GM18502 (cell line): ENCODE measurements around the gene GALT.

Source experiments
- ATAC-seq: cut with Tn5 transposase; IDR thresholded peaks from one replicate; pipeline ENCODE4 v1.9.1; 2021; ENCODE audit warnings: mild to moderate bottlenecking; ENCODE audit not compliant: unreplicated experiment, poor library complexity

GALT gene

DNA sequence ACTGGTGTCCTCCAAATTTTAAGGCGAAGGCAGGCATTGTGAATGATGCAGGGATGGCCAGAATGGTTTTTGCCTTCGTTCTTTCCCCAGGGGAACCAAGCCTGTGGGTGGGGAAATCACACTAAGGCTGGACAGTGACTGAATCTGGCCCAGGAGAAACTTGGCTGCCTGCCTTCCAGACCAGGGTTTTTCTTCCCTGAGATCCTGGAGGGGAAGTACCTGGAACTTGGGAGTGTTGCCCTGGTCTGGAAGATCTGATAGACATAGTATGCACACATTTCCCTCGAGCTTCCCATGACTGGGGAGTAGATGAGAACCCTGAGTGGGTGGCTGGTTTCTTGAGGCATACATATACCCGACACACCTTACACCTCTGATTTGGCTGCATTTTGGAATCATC, 4.8 kb downstream of the GALT start:
- ATAC-seq, result no peak

DNA sequence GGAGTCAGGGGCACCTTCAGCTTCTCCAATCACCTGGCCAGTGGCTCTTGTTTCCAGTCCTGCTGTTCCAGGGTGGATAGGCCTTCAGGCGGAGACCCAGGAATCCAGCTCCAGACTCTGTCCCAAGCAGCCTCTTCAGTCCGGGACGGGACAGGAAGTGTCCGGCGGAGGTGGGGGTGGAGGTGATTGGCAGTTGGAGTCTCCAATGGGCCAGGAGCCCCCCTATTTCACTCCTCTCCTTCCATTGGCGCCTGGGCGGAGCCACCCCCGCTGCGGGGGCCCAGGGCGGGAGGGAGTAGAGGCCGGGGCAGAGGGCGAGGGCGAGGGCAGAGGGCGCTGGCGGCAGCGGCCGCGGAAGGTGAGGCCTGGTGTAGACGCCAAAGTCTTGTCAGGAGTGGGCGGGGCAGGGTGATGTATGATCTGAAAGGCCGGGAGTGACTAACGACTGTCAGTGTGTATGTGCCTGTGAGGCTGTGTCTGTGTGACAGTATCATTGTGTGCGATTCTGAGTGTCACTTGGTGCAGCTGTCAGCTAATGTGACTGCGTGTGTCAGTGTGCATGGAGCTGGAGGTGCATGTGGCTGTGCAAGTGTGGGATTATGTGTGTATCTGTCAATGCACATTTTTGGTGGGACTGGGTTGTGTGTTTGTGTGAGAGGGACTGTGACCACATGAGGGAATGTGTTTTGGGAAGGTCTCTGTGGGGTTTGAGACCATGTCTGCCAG, 5.6 kb downstream of the GALT start, which contains the start of gene IL11RA:
TSS of gene IL11RA (plus strand) at position 310 of the 726 bp plus-strand sequence. CDS start 3,033 bp downstream, outside the sequence.
- ATAC-seq, result no peak

DNA sequence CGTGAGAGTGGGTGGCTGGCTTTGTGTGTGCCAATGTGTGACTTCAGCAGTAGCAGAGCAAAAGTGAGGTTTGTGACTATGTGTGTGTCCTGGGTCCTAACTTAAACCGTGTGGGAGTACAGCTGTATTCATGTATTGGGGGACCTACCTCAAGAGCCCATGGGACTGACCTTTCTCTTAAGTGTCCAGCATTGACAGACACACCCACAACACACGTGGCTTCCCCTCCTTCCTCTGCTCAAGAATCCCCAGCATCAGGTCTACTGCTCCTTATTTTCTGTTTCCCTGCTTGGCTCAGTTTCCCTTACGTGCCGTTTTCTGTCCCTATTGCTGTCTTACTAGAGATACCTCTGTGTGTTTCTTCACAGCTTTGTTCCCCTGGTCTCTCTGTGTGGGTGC, 6.1 kb downstream of the GALT start:
- ATAC-seq, result no peak

DNA sequence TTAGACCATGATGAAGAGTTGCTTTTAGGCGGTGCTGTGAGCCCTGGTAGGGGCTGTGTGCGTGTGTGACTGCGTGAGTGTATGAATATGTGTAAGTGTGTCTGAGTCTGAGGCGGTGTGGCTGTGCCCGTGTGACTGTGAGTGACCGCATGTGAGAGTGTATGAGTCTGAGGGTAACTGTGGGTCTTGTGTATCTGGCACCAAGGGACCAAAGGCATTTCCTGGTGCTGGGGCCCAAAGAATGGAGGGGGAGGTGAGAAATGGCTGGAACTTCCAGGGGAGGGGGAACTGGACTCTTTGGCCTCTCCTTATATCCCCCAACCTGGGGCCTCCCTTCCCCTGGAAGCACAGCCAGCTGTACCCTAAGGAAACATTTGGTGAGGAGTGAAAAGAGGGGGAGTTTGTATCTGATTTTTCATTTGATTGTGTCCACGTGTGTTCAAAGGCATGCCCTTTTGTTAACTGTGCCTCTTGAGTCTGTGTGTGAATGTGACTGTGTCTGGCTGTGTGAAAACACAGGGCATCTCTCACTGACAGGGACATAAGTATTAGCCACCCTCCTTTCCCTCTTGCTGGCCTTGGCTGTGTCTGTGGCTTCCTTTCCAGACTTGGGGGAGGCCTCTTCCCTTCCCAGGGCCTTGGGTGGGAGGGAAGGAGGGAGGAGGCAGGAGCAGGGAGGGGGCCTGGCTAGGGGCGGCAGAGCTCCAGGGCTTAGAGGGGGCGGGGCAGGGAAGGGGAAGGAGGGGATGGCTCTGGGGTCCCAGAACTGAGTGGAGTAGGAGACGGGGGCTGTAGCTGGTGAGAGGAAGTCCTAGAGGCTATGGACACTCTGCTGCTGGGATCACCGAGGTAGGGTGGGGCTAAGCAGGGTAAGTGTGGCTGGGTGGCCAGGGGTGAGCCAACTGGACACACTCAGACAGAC, 6.9 kb downstream of the GALT start:
- ATAC-seq, result no peak

DNA sequence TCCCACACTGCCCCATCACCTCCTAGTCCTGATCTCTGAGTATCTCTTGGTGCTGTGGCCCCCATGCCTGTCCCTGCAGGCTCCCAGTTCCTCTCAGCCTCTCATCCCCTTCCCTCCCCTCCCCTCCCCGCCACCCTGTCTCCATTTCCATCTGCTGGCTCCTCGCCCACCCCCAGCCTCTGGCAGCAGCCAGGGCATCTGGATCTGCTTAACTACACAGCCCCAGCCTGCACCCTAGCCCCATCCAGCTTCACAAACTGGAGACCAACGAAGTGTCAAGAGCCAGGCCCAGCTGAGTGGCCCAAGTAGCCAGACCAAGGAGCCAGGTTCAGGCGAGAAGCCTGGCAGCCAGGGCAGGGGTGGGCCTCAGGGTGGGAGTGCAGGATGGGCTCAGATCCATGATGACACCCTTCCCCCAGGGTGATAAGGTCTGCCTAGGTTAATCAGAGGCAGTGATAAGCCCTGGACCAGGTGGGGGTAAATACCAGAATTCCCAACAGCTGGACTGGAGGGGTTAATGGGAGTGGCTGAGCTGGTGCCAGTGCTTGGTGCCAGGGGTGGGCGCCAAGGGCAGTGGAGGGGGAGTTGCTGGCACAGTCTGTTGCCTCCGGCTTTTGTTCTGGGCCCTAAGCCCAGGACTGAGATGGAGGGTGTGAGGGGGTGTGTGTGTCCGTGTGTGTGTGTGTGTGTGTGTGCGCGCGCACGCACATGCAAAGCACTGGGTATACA, 8.0 kb downstream of the GALT start:
- no peak for ATAC-seq

DNA sequence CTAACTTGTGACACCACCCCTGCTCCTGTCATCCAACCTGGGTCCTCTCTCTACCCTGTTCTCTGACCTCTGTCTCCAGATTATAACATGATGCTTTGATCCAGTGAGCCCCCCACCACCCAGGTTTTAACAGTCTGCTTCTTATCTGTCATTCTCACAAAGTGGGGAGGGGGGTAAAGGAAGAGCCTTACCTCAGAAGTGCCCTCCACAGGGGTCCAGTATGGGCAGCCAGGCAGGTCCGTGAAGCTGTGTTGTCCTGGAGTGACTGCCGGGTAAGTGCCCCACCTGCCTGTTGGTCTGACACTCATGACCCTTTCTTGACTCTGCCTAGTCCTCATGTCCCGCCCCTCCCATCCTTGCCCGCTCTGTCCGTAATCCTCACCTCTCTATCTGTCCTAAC, 8.9 kb downstream of the GALT start:
- no peak for ATAC-seq

DNA sequence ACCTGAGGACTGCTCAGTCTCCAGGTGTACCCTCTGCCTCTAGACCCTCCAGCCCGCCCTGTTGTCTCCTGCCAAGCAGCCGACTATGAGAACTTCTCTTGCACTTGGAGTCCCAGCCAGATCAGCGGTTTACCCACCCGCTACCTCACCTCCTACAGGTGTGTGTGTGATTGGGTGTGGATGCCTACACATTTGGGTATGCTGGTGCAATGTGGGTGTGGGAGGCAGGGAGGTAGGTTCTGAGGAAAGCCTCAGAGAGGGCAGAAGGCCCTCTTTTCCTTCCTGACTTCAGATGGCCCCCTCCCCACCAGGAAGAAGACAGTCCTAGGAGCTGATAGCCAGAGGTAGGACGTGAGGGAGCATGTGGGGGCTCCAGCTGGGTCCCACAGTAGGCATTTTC, 10.5 kb downstream of the GALT start:
- ATAC-seq, result no peak

DNA sequence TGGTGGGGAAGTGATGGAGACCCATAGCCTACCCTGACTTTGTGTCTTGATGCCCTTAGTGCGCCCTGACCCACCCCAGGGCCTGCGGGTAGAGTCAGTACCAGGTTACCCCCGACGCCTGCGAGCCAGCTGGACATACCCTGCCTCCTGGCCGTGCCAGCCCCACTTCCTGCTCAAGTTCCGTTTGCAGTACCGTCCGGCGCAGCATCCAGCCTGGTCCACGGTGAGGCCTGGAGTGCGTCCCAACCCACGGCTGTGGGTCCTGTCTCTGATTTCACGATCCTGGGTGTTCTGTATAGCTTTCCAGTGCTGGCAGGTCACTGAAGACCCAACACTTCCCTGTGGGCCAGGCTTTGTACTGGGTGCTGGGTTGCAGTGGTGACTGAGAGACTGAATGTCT, 12.0 kb downstream of the GALT start:
- no peak for ATAC-seq

DNA sequence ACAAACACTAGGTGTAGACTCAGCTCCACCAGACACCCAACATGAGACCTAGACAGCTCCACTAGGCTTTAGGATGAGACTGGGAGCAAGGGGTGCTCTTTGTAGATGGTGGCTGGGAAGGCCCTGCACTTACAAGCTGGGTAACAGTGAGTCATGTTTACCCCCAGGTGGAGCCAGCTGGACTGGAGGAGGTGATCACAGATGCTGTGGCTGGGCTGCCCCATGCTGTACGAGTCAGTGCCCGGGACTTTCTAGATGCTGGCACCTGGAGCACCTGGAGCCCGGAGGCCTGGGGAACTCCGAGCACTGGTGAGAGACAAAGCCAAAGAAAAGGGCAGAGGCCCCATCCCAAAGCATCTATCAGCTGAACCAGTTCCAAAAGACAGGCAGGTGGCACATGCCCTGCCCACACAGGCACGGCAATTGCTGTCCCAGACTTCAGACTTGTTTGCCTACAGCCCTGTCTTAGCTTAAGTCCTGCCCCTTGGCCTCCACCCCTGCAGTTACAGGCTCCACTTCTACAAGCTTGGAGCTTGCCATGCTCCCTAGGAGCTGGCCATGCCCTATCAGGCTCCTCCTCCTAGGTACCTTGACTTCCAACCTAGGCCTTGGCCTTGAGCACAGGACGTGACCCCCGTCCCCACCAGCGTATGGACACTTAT, 13.2 kb downstream of the GALT start:
- ATAC-seq, result no peak

DNA sequence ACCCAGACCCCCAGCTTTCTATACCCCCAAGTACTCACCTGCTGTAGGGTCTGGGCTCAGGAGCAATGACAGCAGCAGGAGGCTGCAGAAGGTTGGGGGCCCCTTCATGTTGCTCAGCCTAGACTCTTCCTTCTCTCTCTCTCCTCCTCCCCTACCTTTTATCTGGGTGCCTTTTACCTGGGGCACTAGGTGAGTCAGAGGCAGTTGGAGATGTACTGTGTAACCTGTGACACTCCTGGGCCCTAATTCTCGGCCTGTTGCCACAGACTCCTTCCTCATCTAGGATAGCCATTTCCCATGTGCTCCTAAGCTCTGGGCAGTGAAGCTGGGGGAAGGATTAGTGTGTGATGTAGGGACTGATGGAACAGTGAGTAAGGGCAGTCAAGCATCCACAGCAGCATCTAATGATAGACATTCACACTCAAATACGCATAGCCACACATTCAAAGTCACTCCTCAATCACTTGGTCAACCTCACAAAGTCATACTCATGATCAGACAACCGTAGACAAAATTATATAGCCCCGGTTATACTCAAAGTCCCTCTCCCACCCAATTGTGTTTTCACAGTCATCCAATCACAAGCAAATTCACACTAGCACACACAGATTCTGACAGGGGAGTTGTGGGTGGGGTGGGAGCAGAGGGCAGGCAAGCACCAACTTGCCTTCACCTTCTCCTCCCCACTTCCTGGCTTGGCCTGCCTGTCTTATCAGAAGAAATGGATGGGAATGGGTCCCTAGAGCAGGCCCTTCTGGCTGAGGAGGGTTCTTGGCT, 16.2 kb downstream of the GALT start, which contains the start of gene CCL27:
TSS of gene CCL27 (minus strand) at position 132 of the 777 bp plus-strand sequence. CDS start at position 108, 24 bp downstream.
- no peak for ATAC-seq

DNA sequence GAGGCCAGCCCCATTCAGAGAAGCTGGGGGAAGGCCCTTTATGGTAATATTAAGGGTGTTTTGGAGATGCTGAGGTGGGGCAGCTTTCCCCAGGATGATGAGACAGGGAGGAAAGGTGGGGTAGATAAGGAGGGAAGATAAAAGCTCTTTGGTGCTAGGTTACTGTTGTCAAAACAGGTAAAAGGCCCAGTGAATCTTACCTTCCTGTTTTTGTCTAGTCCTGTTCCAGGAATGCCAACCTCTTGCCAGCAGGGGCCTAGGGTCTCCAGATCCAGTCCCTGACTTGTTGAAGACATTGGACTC, 16.8 kb downstream of the GALT start:
- no peak for ATAC-seq

DNA sequence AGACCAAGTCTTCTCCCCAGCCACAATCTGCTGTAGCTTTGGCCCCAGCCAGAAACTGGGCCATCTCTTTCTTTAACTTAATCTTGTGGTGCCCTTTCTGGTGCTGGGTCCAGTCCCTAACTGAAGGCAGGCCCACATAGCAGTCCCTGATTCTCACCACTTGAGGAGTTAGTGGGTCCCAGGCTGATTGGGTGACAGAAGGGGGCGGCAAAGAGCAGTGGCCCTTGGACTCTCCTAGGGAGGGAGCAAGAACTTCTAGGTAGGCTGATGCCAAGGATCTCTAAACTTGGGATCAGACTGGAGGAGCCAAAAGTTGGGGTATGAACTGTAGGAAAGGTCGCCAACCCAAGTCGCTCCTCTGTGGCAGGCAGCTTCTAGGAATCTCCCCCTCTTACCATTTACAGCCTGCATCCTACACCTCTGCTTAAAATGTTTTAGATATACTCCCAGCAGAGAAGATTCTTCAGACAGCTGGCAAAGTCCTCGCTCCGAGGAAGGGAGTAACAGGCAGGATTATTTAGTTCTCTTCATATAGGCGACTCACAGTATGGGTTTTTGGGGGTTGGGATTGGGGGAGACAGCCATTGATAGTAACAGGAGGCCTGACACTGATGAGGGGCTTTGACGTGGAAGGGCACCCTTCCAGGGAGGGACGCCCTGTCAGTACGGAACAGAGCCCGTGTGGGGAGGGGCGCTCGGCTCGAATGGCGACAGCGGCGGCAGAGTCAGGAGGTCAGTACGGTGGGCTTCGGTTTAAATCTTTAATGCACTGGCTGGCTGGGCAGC, 18.0 kb downstream of the GALT start:
- ATAC-seq, result peak; percentile 58

DNA sequence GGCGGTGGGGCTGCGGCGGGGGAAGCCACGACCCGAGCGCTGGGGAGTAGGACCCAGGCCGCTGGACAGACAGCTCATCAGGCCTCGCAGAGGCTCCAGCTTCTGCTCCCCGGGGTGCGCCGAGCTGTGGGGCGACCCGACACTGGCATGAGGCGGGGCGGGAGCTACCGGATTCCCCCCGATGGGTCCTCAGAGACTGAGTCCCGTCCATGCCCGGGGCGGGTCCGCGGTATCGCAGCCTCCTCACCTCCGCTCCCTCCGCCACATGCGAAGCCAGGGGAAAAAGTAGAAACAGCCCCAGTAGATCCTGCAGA, 18.5 kb downstream of the GALT start:
- peak; percentile 28 for ATAC-seq

DNA sequence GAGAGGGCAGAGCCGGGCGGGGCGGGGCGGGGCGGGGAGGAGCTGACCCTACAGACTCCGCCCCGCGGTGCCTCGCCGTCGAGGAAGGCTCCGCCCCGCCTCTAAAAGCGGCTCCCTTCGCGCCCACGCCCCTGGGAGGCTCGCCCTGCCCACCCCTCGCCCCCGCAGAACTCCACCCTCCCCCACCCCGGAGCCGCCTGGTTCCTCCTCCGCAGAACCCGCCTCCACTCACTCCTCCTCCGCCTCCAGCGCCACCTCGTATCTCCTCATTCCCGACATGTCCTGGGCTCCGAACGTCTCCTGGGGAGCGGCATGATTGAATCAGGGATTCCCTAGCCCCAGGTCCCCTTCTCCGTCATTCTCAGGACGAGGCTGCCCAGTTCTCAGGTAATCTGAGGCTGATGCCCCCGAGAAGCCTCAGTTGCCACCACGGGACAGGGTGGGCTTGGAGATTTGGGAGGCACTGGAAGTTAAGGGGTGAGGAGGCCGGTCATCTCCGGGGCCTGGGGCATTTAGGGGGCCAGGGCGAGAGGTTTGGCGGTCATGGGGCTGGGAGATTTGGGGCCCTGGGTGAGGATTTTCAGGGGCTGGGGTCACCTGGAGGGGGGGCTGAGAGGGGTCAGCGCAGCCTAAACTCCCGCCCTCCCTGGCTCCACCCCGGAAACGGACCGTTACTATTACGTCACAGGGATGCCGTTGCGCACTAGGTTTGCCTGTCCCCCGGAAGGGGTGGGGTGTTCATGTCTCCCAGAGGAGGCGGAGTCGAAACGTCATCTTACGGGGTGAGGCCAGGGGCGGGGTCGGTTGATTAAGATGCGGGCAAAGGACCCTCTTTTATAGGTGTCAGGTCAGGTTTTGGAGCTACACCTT, 19.1 kb downstream of the GALT start:
- ATAC-seq, result peak; percentile 80

DNA sequence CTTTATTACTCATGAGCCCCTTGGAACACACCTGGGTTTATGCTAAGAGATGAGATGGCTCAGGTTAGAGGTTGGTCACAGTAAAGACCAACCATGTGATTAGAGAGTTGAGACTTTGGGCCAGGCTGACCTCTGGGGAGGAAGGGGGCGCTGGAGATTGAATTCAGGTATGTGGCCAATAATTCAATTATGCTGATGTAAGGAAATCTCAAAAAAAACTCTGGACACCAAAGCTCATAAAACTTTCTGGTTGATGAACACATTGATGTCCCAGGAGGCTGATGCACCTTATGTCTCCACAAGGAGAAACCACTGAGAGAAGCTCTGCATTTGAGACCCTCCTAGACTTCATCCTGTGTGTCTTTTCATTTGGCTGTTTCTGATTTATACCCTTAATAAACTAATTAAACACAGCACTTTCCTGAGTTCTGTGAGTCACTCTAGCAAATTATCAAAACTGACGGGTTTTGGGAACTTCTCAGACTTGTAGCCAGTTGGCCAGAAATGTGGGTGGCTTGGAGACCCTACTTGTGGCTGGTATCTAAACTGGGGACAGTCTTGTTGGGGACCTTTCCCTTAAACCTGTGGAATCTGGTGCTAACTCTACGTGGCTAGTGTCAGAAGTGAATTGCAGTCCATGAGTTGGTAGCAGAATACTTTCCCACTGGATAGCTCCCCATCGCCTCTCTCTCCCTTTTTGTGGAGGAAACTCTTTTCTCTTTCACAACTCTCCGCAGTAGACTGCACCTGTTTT, 23.5 kb downstream of the GALT start:
- no peak for ATAC-seq

DNA sequence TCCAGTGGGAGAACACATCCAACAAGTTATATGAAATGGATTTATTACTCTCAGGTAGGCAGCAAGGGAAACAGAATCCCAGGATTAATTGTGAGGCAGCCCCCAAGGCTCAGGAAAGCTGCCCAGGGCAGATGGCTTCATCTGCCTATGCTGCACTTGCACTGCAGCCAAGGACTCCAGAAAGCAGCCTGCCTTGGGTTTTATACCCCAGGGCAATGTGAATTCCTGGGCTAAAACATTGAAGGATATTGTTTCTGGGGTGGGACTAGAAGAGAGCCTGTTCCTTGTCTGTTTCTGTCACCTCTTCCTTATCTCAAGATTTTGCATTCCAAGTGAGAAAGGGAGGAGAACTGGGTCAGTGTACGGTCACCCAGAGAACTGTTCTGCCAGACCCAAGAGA, 24.8 kb downstream of the GALT start:
- no peak for ATAC-seq

DNA sequence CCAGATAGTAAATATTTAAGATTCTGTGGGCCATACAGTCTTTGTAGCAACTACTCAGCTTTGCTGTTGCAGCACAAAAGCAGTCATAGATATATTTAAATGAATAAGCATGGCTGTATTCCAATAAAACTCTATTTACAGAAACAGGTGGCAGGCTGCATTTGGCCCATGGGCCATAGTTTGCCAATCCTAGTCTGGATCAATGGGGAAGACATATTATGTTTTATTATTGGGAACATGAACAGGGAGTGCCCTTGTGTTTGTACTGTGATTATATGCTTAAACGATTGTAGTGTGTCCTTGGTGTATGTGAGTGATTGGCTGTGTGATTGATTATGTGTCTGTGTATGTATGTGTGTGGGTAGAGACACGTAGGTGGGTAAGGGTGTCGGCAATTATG, 28.0 kb downstream of the GALT start:
- ATAC-seq, result no peak
